HG03457 (cell line): ENCODE data around the gene FMN2.

Experiments used
- ATAC-seq: cut with Tn5 transposase; IDR thresholded peaks from one replicate; pipeline ENCODE4 v1.9.1; 2021; ENCODE audit warnings: moderate number of reproducible peaks; ENCODE audit not compliant: unreplicated experiment

FMN2 gene

GRCh38 chr1:240192851-240193250, 101.2 kb downstream of the FMN2 start:
- ATAC-seq = no peak

- no peak for ATAC-seq
These were observed 102.0 kb downstream of the FMN2 start for GRCh38 chr1:240193679-240194078.

- no peak for ATAC-seq
These were observed 102.4 kb downstream of the FMN2 start for GRCh38 chr1:240194120-240194519.

GRCh38 chr1:240198376-240198775, 106.7 kb downstream of the FMN2 start:
- ATAC-seq = no peak

GRCh38 chr1:240199758-240200645, 108.3 kb downstream of the FMN2 start:
- no peak for ATAC-seq

- no peak for ATAC-seq
These were observed 110.2 kb downstream of the FMN2 start for GRCh38 chr1:240201931-240202330.

- no peak for ATAC-seq
These were observed 115.5 kb downstream of the FMN2 start for GRCh38 chr1:240207073-240207709.

GRCh38 chr1:240210026-240210425, 118.3 kb downstream of the FMN2 start:
- no peak for ATAC-seq

GRCh38 chr1:240212556-240212955, 120.9 kb downstream of the FMN2 start:
- ATAC-seq = no peak

- ATAC-seq = no peak
These were observed 125.7 kb downstream of the FMN2 start for GRCh38 chr1:240217403-240217802.

- no peak for ATAC-seq
These were observed 127.4 kb downstream of the FMN2 start for GRCh38 chr1:240219104-240219503.

- ATAC-seq = no peak
These were observed 134.4 kb downstream of the FMN2 start for GRCh38 chr1:240226102-240226501.

- ATAC-seq = no peak
These were observed 139.1 kb downstream of the FMN2 start for GRCh38 chr1:240230816-240231215.

GRCh38 chr1:240232530-240232929, 140.8 kb downstream of the FMN2 start:
- ATAC-seq = no peak

- ATAC-seq = no peak
These were observed 143.0 kb downstream of the FMN2 start for GRCh38 chr1:240234485-240235210.

- no peak for ATAC-seq
These were observed 144.0 kb downstream of the FMN2 start for GRCh38 chr1:240235521-240236288.

GRCh38 chr1:240237305-240237721, 145.6 kb downstream of the FMN2 start:
- ATAC-seq = no peak

- ATAC-seq = no peak
These were observed 147.6 kb downstream of the FMN2 start for GRCh38 chr1:240239309-240239708.

- ATAC-seq = no peak
These were observed 149.6 kb downstream of the FMN2 start for GRCh38 chr1:240241278-240241677.

GRCh38 chr1:240242601-240243144, 151.0 kb downstream of the FMN2 start:
- ATAC-seq = no peak
